ENCODE results near the gene POLR2L. TPM values are rescaled to one million over a fixed set of nuclear protein-coding genes. Genes with fewer than 3 reads are reported as not detected.

The POLR2L gene
- total and polyA plus RNA-seq, 2 donors = 92.1 to 92.3 TPM

- peaks cover 0 to 1% of the 10 kb centered on the region in 2 donors for H3K9me3 ChIP-seq (ENCODE audit: control insufficient read depth in 2 of 2, insufficient read depth in 1 of 2, low read length in 1 of 2)
- no peak overlapping the region for H3K27ac ChIP-seq (ENCODE audit: low read depth in 1 of 2, low read length in 1 of 2)
These were observed 17.2 kb upstream of the POLR2L start for GRCh38 chr11:859394-860131.

GRCh38 chr11:858762-859339 lies 16.5 kb upstream of the POLR2L start:
- no peak for DNase-seq (ENCODE audit: low read depth in 6 of 9, low spot score in 9 of 9)
- Histone ChIP-seq H3K9me3 (ENCODE audit: control insufficient read depth in 2 of 2, insufficient read depth in 1 of 2, low read length in 1 of 2) (peaks cover 0 to 1% of the 10 kb centered on the region in 2 donors), H3K4me1 (ENCODE audit: control insufficient read depth in 2 of 2, insufficient read depth in 2 of 2, low read length in 2 of 2) (no peaks in the 10 kb centered on the region), H3K4me3 (ENCODE audit: low read length in 2 of 2) (no peak overlapping the region), H3K36me3 (ENCODE audit: control insufficient read depth in 2 of 2, insufficient read depth in 2 of 2, low read length in 1 of 2) (no peaks in the 10 kb centered on the region), H3K27ac (ENCODE audit: low read depth in 1 of 2, low read length in 1 of 2) (no peak overlapping the region), H3K27me3 (ENCODE audit: control insufficient read depth in 2 of 2, insufficient read depth in 1 of 2, low read length in 1 of 2) (no peaks in the 10 kb centered on the region)
- 96% methylated on average over 37 of the region's 37 CpGs for WGBS

More at GRCh38 chr11:859394-860131, 17.2 kb upstream of the POLR2L start:
- Histone ChIP-seq H3K4me3 (ENCODE audit: low read length in 2 of 2) (no peak overlapping the region), H3K36me3 (ENCODE audit: control insufficient read depth in 2 of 2, insufficient read depth in 2 of 2, low read length in 1 of 2) (no peaks in the 10 kb centered on the region), H3K27me3 (ENCODE audit: control insufficient read depth in 2 of 2, insufficient read depth in 1 of 2, low read length in 1 of 2) (no peaks in the 10 kb centered on the region), H3K4me1 (ENCODE audit: control insufficient read depth in 2 of 2, insufficient read depth in 2 of 2, low read length in 2 of 2) (no peaks in the 10 kb centered on the region)
- DNase-seq (ENCODE audit: low read depth in 6 of 9, low spot score in 9 of 9) = no peak
- 87% methylated on average over 31 of the region's 31 CpGs for WGBS

DNA sequence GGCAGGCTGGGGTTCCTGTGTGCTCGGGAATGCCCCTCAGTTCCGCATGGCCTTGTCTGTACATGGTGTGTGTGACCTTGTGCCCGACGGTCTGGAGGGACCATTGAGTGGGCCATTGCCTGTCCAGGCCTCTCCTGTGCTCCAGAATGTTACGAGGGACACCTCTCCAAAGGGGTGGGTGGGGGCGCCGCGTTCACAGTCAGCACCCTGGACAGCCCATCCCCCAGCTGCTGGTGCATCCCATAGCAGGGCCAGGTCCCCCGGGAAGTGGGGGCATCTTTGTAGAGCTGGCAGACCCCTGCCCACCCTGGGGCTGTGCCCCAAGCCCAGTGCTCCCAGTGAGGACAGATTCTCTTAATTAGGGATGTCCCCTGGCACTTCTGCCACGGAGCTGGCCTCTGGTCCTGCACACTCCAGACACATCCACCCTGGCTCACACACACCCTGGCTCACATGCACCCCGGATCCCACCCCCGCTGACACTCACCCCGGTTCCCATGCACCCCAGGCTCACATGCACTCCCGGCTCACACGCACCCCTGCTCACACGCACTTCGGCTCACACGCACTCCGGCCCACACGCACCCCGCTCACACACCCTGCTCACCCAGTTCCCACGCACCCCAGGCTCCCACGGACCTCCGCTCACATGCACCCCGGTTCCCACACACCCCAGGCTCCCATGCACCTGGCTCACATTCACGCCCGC lies 15.9 kb upstream of the POLR2L start:
- no peak overlapping the region for H3K27ac ChIP-seq (ENCODE audit: low read depth in 1 of 2, low read length in 1 of 2)
- no peak for DNase-seq (ENCODE audit: low read depth in 6 of 9, low spot score in 9 of 9)
- H3K4me1 ChIP-seq (ENCODE audit: control insufficient read depth in 2 of 2, insufficient read depth in 2 of 2, low read length in 2 of 2) = no peaks in the 10 kb centered on the region
- no peak overlapping the region for H3K4me3 ChIP-seq (ENCODE audit: low read length in 2 of 2)
- H3K36me3 ChIP-seq (ENCODE audit: control insufficient read depth in 2 of 2, insufficient read depth in 2 of 2, low read length in 1 of 2) = no peaks in the 10 kb centered on the region
- H3K27me3 ChIP-seq (ENCODE audit: control insufficient read depth in 2 of 2, insufficient read depth in 1 of 2, low read length in 1 of 2) = no peaks in the 10 kb centered on the region
- WGBS = 93% methylated on average over 27 of the region's 27 CpGs
- peaks cover 0 to 1% of the 10 kb centered on the region in 2 donors for H3K9me3 ChIP-seq (ENCODE audit: control insufficient read depth in 2 of 2, insufficient read depth in 1 of 2, low read length in 1 of 2)

DNA sequence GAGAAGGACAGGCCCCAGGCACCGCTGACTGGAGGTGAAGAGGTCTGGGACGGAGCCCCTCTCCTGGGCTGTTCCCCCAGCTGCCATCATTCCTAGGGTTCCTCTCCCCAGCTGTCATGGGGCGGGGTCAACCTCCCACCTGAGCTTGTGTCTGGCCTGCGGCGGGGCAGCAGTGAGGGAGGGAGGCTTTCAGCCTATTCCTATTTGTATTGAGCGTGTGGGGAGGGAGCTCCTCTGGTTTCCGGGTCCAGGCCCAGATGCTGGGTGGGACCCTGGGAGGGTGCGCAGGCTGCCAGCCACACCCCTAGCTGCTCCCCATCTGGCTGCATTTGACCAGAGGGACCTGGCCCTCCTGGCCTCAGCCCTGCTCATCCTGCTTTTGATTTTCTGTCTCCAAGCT lies 14.1 kb upstream of the POLR2L start:
- Histone ChIP-seq H3K4me1 (ENCODE audit: control insufficient read depth in 2 of 2, insufficient read depth in 2 of 2, low read length in 2 of 2) (no peaks in the 10 kb centered on the region), H3K27ac (ENCODE audit: low read depth in 1 of 2, low read length in 1 of 2) (no peak overlapping the region), H3K27me3 (ENCODE audit: control insufficient read depth in 2 of 2, insufficient read depth in 1 of 2, low read length in 1 of 2) (peaks cover 0 to 4% of the 10 kb centered on the region in 2 donors), H3K4me3 (ENCODE audit: low read length in 2 of 2) (no peak overlapping the region), H3K36me3 (ENCODE audit: control insufficient read depth in 2 of 2, insufficient read depth in 2 of 2, low read length in 1 of 2) (no peaks in the 10 kb centered on the region), H3K9me3 (ENCODE audit: control insufficient read depth in 2 of 2, insufficient read depth in 1 of 2, low read length in 1 of 2) (no peaks in the 10 kb centered on the region)
- no peak for DNase-seq (ENCODE audit: low read depth in 6 of 9, low spot score in 9 of 9)
- WGBS = 84% methylated on average over 8 of the region's 8 CpGs

- Histone ChIP-seq H3K4me1 (ENCODE audit: control insufficient read depth in 2 of 2, insufficient read depth in 2 of 2, low read length in 2 of 2) (no peaks in the 10 kb centered on the region), H3K27ac (ENCODE audit: low read depth in 1 of 2, low read length in 1 of 2) (no peak overlapping the region), H3K27me3 (ENCODE audit: control insufficient read depth in 2 of 2, insufficient read depth in 1 of 2, low read length in 1 of 2) (peaks cover 0 to 10% of the 10 kb centered on the region in 2 donors), H3K36me3 (ENCODE audit: control insufficient read depth in 2 of 2, insufficient read depth in 2 of 2, low read length in 1 of 2) (no peaks in the 10 kb centered on the region), H3K9me3 (ENCODE audit: control insufficient read depth in 2 of 2, insufficient read depth in 1 of 2, low read length in 1 of 2) (no peaks in the 10 kb centered on the region), H3K4me3 (ENCODE audit: low read length in 2 of 2) (no peak overlapping the region)
- WGBS = 95% methylated on average over 12 of the region's 12 CpGs
- no peak for DNase-seq (ENCODE audit: low read depth in 6 of 9, low spot score in 9 of 9)
These were observed 13.5 kb upstream of the POLR2L start for GRCh38 chr11:855796-856195.

- no peaks in the 10 kb centered on the region for H3K36me3 ChIP-seq (ENCODE audit: control insufficient read depth in 2 of 2, insufficient read depth in 2 of 2, low read length in 1 of 2)
- no peaks in the 10 kb centered on the region for H3K4me1 ChIP-seq (ENCODE audit: control insufficient read depth in 2 of 2, insufficient read depth in 2 of 2, low read length in 2 of 2)
- H3K4me3 ChIP-seq (ENCODE audit: low read length in 2 of 2) = no peak overlapping the region
- no peaks in the 10 kb centered on the region for H3K9me3 ChIP-seq (ENCODE audit: control insufficient read depth in 2 of 2, insufficient read depth in 1 of 2, low read length in 1 of 2)
- H3K27ac ChIP-seq (ENCODE audit: low read depth in 1 of 2, low read length in 1 of 2) = no peak overlapping the region
- DNase-seq (ENCODE audit: low read depth in 6 of 9, low spot score in 9 of 9) = no peak
- 96% methylated on average over 7 of the region's 7 CpGs for WGBS
- peaks cover 2 to 15% of the 10 kb centered on the region in 2 donors for H3K27me3 ChIP-seq (ENCODE audit: control insufficient read depth in 2 of 2, insufficient read depth in 1 of 2, low read length in 1 of 2)
These were observed 13.0 kb upstream of the POLR2L start for GRCh38 chr11:855330-855674.

DNA sequence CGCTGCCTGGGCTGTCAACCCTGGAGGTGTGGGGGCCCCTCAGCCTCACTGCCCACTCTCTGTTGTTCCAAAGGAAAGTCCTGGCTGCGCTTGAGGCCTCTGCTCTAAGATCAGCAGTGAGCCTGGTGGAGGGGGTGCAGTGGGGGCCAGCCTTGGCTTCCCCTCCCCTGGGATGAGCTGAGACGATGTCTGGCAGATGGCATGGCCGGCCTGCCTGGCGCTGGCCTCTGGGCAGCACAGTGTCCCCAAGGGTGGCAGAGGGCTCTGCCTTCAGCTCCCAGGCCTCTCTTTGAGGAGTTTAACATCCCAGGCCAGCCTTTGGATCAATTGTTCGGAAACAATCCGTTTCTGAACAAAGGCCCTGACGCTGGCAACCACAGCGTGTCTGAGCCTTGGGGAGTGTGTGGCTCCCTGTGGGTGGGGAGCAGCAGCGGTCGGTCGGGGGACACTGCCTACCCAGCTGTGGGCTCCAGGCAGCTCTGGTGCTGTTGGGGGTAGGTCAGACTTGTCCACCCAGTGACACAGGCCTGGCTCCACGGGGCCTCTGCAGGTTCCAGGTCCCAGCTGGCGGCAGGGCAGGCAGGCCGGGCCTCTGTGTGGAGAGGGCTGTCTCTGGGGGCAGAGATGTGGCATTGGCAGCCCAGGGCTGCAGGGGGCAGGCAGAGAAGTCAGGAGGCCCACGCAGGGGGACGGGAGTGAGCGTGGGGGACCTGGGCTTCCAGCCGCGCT lies 12.4 kb upstream of the POLR2L start:
- H3K27ac ChIP-seq (ENCODE audit: low read depth in 1 of 2, low read length in 1 of 2) = no peak overlapping the region
- H3K9me3 ChIP-seq (ENCODE audit: control insufficient read depth in 2 of 2, insufficient read depth in 1 of 2, low read length in 1 of 2) = no peaks in the 10 kb centered on the region
- WGBS = 95% methylated on average over 20 of the region's 20 CpGs
- H3K36me3 ChIP-seq (ENCODE audit: control insufficient read depth in 2 of 2, insufficient read depth in 2 of 2, low read length in 1 of 2) = no peaks in the 10 kb centered on the region
- no peak for DNase-seq (ENCODE audit: low read depth in 6 of 9, low spot score in 9 of 9)
- no peak overlapping the region for H3K4me3 ChIP-seq (ENCODE audit: low read length in 2 of 2)
- H3K27me3 ChIP-seq (ENCODE audit: control insufficient read depth in 2 of 2, insufficient read depth in 1 of 2, low read length in 1 of 2) = peaks cover 8 to 19% of the 10 kb centered on the region in 2 donors
- peaks cover 0 to 2% of the 10 kb centered on the region in 2 donors for H3K4me1 ChIP-seq (ENCODE audit: control insufficient read depth in 2 of 2, insufficient read depth in 2 of 2, low read length in 2 of 2)

DNA sequence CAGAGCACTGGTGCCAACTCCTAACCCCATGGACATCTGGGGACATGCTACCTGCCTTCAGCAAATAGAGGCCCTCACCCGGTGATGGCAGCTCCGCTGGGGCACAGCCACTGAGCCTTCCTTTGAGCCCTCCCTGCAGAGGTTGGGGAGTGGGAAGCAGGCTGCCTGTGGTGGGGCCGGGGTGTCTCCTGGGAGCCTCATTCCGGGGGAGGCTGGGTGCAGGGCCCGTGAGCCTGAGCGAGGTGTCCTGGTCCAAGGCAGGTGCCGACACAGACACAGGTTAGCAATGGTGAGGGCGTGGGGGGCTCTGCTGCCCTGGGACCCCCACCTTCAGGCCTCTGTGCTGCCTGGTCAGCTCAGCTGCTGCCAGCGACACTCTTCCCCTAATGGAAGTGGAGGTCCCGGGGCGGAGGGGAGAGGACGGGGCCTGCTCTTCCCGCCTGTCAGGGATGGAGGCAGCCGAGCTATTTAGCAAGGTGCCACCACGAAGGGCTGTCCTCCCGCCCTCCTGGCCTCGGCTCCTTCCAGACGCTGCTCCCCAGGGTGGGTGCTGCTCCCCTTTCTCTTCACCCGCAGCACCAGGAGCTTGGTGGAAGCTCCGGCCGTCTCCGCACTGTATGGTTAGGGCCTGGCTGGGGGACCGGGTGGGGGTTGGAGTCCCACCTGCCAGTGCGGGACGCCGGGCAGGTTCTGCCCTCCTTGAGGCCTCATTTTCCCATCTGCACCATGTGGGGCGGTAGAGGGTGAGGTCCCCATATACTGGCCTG lies 11.5 kb upstream of the POLR2L start:
- no peak overlapping the region for H3K4me3 ChIP-seq (ENCODE audit: low read length in 2 of 2)
- peaks cover 5 to 6% of the 10 kb centered on the region in 2 donors for H3K4me1 ChIP-seq (ENCODE audit: control insufficient read depth in 2 of 2, insufficient read depth in 2 of 2, low read length in 2 of 2)
- 97% methylated on average over 27 of the region's 27 CpGs for WGBS
- H3K36me3 ChIP-seq (ENCODE audit: control insufficient read depth in 2 of 2, insufficient read depth in 2 of 2, low read length in 1 of 2) = no peaks in the 10 kb centered on the region
- H3K27me3 ChIP-seq (ENCODE audit: control insufficient read depth in 2 of 2, insufficient read depth in 1 of 2, low read length in 1 of 2) = peaks cover 9 to 24% of the 10 kb centered on the region in 2 donors
- H3K27ac ChIP-seq (ENCODE audit: low read depth in 1 of 2, low read length in 1 of 2) = no peak overlapping the region
- DNase-seq (ENCODE audit: low read depth in 6 of 9, low spot score in 9 of 9) = no peak
- H3K9me3 ChIP-seq (ENCODE audit: control insufficient read depth in 2 of 2, insufficient read depth in 1 of 2, low read length in 1 of 2) = no peaks in the 10 kb centered on the region

All from thymus (tissue), 11 donors.